ENCODE measurements around the gene PHF21B. TPM values are rescaled to one million over a fixed set of nuclear protein-coding genes. Genes with fewer than 3 reads are reported as not detected.

The PHF21B gene
- total RNA-seq, 1 donor from 2014 or later: 6.7 TPM

DNA sequence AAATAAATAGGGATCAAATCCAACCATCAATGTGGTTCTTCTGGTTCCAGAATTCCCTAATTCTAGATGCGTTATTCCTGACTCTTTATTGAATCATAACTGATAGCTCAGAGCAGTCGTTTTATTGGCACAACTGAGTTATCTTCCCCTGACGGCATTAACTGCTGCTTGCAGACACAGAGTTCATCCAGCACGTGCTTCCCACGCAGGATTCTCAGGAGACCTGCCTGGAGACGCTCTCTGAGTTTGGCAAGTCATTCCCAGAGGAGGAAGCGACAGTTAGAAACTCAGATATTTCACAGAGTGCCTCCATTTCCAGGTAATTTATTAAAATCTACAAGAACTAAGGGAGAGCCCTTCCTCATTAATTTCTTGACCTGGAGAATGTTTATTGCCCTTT, 35.4 kb upstream of the PHF21B start:
- Histone ChIP-seq H3K9me3 (ENCODE audit: low read depth) (no peaks in the 10 kb centered on the region), H3K27me3 (no peaks in the 10 kb centered on the region), H3K4me2 (no peak overlapping the region), H3F3A (ENCODE audit: low read depth) (no peaks in the 10 kb centered on the region), H3K36me3 (no peaks in the 10 kb centered on the region), H3K79me2 (ENCODE audit: low read depth) (no peaks in the 10 kb centered on the region), H3K9ac (no peak overlapping the region), H2AFZ (replicated peaks) (no peak overlapping the region), H3K4me1 (peaks cover 6% of the 10 kb centered on the region), H3K4me3 (no peak overlapping the region), H3K27ac (no peak overlapping the region), H4K20me1 (ENCODE audit: low read depth) (no peaks in the 10 kb centered on the region)
- TF ChIP-seq CTCF (IDR thresholded peaks at IDR 0.05): no peak
- no peak for TF ChIP-seq EZH2phosphoT487 (IDR thresholded peaks at IDR 0.05)
- no peak for TF ChIP-seq EZH2 (IDR thresholded peaks at IDR 0.05)
- peaks cover 6% of the 10 kb centered on the region for H3K9me3 Mint-ChIP-seq
- H3K36me3 Mint-ChIP-seq: peaks cover 2% of the 10 kb centered on the region
- DNase-seq (ENCODE audit: low spot score): no peak
- H3K4me3 Mint-ChIP-seq: no peak overlapping the region
- H3K27me3 Mint-ChIP-seq (ENCODE audit: insufficient read depth, low read depth): peaks cover 16% of the 10 kb centered on the region
- peaks cover 15% of the 10 kb centered on the region for H3K4me1 Mint-ChIP-seq
- H3K27ac Mint-ChIP-seq: no peak overlapping the region

DNA sequence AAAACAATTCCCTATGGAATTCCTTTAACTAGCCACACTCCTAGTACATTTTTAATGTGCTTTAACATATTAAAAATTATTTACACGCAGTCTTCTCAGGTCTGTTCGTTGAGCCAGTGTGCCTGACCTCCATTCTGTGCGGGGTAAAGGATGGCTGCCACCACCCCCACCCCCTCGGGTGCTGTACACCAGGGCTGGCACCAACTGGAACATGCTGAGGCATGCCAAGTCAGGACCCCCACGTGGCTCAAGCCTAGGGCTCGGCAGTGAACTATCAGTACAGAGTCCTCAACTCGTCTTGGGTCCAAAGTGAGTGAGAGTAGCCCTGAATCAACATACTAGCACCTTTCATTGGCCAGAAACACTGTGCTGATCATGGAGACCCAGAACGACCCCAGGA, 32.5 kb upstream of the PHF21B start:
- Mint-ChIP-seq H3K4me3 (no peak overlapping the region), H3K27me3 (ENCODE audit: insufficient read depth, low read depth) (peaks cover 13% of the 10 kb centered on the region), H3K27ac (no peak overlapping the region), H3K4me1 (no peaks in the 10 kb centered on the region), H3K36me3 (peaks cover 2% of the 10 kb centered on the region), H3K9me3 (peaks cover 16% of the 10 kb centered on the region)
- H3K27me3 ChIP-seq: no peaks in the 10 kb centered on the region
- H3F3A ChIP-seq (ENCODE audit: low read depth): no peaks in the 10 kb centered on the region
- H3K4me3 ChIP-seq: no peak overlapping the region
- H3K27ac ChIP-seq: no peak overlapping the region
- no peaks in the 10 kb centered on the region for H3K36me3 ChIP-seq
- H3K9me3 ChIP-seq (ENCODE audit: low read depth): no peaks in the 10 kb centered on the region
- no peak for TF ChIP-seq CTCF (IDR thresholded peaks at IDR 0.05)
- TF ChIP-seq EZH2 (IDR thresholded peaks at IDR 0.05): no peak
- no peak for TF ChIP-seq EZH2phosphoT487 (IDR thresholded peaks at IDR 0.05)
- no peak overlapping the region for H3K4me2 ChIP-seq
- H3K79me2 ChIP-seq (ENCODE audit: low read depth): no peaks in the 10 kb centered on the region
- no peak overlapping the region for H3K9ac ChIP-seq
- no peaks in the 10 kb centered on the region for H4K20me1 ChIP-seq (ENCODE audit: low read depth)
- no peak for DNase-seq (ENCODE audit: low spot score)
- no peaks in the 10 kb centered on the region for H3K4me1 ChIP-seq
- no peak overlapping the region for H2AFZ ChIP-seq (replicated peaks)

GRCh38 chr22:45039133-45039532, 29.3 kb upstream of the PHF21B start:
- H3K27me3 Mint-ChIP-seq (ENCODE audit: insufficient read depth, low read depth): peaks cover 11% of the 10 kb centered on the region
- H3K79me2 ChIP-seq (ENCODE audit: low read depth): no peaks in the 10 kb centered on the region
- H3K27me3 ChIP-seq: no peaks in the 10 kb centered on the region
- no peak overlapping the region for H3K27ac ChIP-seq
- TF ChIP-seq CTCF (IDR thresholded peaks at IDR 0.05) (no peak), EZH2 (IDR thresholded peaks at IDR 0.05) (no peak), EZH2phosphoT487 (IDR thresholded peaks at IDR 0.05) (no peak)
- H2AFZ ChIP-seq (replicated peaks): no peak overlapping the region
- no peak overlapping the region for H3K27ac Mint-ChIP-seq
- no peak overlapping the region for H3K4me3 ChIP-seq
- no peaks in the 10 kb centered on the region for H3K9me3 ChIP-seq (ENCODE audit: low read depth)
- no peaks in the 10 kb centered on the region for H3K36me3 ChIP-seq
- H3K4me3 Mint-ChIP-seq: no peak overlapping the region
- no peaks in the 10 kb centered on the region for H3K4me1 ChIP-seq
- peaks cover 17% of the 10 kb centered on the region for H3K9me3 Mint-ChIP-seq
- no peak for DNase-seq (ENCODE audit: low spot score)
- H3K36me3 Mint-ChIP-seq: peaks cover 2% of the 10 kb centered on the region
- peaks cover 3% of the 10 kb centered on the region for H3K4me1 Mint-ChIP-seq
- H3F3A ChIP-seq (ENCODE audit: low read depth): no peaks in the 10 kb centered on the region
- H3K9ac ChIP-seq: no peak overlapping the region
- no peaks in the 10 kb centered on the region for H4K20me1 ChIP-seq (ENCODE audit: low read depth)
- no peak overlapping the region for H3K4me2 ChIP-seq

Measured in neural progenitor cell (in vitro differentiated cells).